Neural progenitor cell (in vitro differentiated cells): ENCODE results near the gene OR10H5.

Source experiments
- EZH2 ChIP-seq: fragments of 200-600 bp; sonication (generic); IDR thresholded peaks from 2 replicates; pipeline ENCODE4 v1.6.1; 2017; ENCODE audit warnings: antibody characterized with exemption, mild to moderate bottlenecking, moderate library complexity
- EZH2phosphoT487 ChIP-seq: fragments of 200-600 bp; sonication (generic); IDR thresholded peaks from 2 replicates; pipeline ENCODE4 v1.6.1; 2017; ENCODE audit warnings: antibody characterized with exemption
- TF ChIP-seq, protein P1 (sequence below): fragments of 200-600 bp; sonication (generic); IDR thresholded peaks from 2 replicates; pipeline ENCODE4 v1.5.1; 2017; ENCODE audit warnings: antibody characterized with exemption, mild to moderate bottlenecking

DNA sequence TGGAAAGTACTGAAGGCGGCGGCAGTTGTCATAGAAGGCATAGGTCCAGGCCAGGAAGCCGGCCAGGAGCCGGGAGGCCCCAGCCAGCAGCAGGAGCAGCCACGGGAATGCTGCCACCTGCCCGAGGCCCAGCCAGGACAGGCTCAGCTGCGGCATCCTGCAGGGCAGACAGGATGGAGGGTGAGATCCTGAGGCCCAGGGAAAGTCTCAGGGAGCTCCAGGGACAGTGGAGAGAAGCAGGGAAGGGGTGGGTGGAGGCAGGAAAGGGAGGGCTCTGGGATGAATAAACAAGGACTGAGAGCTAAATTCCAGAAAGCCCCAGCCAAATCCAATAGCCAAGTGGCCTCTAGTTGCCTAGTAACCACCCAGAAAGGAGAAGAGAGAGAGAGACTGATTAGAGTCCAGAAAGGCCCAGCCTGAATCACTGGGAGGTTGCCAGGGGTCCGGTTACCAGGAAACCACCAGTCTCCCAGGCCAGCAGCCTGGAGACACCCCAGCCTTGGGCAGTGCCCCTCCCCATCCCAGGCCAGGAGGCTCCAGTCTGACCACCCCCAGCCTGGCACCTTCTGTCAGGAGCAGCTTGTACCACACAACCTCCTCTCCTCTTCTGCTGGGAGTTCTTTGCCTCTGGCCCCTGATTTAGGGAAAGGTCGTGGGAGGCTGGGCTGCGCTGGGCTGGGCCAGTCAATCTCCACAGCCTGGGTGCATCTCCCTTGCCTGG is 7.5 kb upstream of the OR10H5 start:
- TF ChIP-seq EZH2 (no peak), EZH2phosphoT487 (no peak)
- TF ChIP-seq, protein P1, sequence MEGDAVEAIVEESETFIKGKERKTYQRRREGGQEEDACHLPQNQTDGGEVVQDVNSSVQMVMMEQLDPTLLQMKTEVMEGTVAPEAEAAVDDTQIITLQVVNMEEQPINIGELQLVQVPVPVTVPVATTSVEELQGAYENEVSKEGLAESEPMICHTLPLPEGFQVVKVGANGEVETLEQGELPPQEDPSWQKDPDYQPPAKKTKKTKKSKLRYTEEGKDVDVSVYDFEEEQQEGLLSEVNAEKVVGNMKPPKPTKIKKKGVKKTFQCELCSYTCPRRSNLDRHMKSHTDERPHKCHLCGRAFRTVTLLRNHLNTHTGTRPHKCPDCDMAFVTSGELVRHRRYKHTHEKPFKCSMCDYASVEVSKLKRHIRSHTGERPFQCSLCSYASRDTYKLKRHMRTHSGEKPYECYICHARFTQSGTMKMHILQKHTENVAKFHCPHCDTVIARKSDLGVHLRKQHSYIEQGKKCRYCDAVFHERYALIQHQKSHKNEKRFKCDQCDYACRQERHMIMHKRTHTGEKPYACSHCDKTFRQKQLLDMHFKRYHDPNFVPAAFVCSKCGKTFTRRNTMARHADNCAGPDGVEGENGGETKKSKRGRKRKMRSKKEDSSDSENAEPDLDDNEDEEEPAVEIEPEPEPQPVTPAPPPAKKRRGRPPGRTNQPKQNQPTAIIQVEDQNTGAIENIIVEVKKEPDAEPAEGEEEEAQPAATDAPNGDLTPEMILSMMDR = no peak
